ENCODE results near the gene RGS6. TPM values are rescaled to one million over a fixed set of nuclear protein-coding genes. Genes with fewer than 3 reads are reported as not detected.

Gene RGS6
- polyA plus RNA-seq, 12 donors, result 4.9 to 11.4 (median 6.0) TPM; not detected in 1

- DNase-seq, result no peak
Observed at GRCh38 chr14:72522847-72523246, 590.6 kb downstream of the RGS6 start.

DNA sequence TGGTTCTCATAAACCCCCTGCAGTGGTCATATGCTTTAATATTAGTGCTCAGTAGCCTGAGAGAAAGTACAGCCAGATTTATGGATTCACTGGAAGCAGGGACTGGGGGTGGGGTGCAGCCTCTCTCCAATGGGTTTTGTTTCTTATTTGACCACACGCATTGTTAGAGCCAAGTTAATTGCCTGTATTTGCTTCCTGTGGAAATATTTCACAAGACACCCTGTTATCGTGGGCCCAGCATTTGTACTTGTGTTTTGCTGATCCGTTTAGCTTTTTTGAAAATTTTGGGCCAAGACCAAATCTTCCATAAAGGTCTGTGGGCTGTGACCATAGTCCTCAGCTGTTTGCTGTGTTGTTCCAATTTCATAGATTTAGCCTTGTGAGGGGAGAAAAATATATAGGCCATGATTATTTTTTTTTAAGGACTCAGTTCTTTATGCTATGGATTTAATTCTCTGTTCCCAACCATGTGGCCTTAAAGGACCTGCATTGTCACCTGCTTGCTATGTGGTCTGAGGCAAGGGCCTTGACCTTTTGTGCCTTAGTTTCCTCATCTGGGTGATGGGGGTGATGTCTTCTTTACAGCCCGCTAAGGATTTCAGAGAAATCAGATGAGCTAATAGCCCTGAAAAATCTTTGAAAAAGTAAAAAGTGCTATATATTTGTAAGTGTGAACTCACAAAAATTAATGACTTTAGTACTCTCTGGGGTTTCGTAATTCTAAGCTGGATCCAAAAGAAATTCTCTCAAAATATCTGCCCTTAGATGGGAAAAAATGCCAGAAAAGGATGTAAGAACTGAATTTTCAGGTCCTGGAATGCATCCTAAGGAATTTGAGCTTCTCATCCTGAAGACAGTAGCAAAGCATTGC, 591.4 kb downstream of the RGS6 start:
- DNase-seq, result no peak

DNA sequence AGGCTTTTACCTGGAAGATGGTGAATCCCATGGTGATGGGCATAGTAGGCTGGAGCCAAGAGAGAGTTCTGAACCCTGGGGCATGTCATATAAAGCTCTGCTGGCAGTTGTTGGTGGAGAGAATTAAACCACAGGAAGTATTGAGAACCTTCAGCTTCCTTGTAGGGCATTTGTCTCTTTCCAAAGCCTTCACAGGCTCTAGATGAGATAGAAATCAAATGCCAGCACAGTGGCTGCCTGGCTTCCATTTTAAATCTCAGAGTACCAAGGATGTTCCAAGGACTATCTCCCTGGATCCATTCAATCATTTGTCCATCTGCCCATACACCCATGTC, 592.0 kb downstream of the RGS6 start:
- no peak for DNase-seq

GRCh38 chr14:72525087-72525915, 593.1 kb downstream of the RGS6 start:
- DNase-seq, result no peak

GRCh38 chr14:72527591-72527990, 595.4 kb downstream of the RGS6 start:
- no peak for DNase-seq

DNA sequence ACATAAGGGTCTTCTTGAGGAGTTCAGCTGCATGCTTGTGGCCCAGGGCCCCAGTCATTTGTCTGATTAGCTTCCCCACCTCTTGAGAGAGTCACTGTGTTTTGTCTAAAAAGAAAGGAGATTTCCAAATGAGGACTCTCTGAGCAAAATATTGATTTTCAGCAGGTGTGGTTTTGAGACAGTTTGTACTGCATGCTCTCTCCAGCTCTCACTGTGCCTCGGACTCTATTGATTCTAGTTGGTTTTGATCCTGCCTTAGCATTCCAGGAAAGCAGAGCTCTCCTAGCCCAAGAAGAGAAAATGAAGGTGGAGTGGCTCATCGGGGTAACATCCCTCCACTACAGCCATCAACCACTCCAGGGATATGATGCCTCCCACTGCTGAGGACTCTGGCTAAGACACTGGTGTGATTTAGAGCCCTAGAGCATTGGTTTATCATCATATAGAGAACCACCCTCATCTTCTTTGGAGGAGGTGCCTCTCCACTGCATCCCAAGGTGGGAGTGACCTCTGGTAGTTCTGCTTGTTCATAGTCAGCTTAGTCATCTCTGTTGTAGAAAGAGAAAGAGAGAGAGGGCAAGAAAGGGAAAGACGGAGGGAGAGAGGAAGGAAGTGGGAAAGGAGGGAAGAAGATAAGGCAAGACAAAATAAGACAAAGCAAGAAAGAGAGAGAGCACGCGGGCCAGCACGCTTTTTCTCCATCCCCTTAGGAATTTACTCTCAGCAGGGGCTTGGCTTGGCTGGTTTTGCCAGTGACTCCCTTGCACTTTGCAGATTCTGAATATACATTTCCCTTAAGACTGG, 596.0 kb downstream of the RGS6 start:
- no peak for DNase-seq

- no peak for DNase-seq
Observed at GRCh38 chr14:72528863-72529175, 596.6 kb downstream of the RGS6 start.

- DNase-seq, result no peak
Observed at GRCh38 chr14:72532686-72533454, 600.6 kb downstream of the RGS6 start.

- no peak for DNase-seq
Observed at GRCh38 chr14:72535485-72535884, 603.3 kb downstream of the RGS6 start.

GRCh38 chr14:72538387-72538786, 606.2 kb downstream of the RGS6 start:
- no peak for DNase-seq

GRCh38 chr14:72539661-72540315, 607.6 kb downstream of the RGS6 start:
- no peak for DNase-seq

DNA sequence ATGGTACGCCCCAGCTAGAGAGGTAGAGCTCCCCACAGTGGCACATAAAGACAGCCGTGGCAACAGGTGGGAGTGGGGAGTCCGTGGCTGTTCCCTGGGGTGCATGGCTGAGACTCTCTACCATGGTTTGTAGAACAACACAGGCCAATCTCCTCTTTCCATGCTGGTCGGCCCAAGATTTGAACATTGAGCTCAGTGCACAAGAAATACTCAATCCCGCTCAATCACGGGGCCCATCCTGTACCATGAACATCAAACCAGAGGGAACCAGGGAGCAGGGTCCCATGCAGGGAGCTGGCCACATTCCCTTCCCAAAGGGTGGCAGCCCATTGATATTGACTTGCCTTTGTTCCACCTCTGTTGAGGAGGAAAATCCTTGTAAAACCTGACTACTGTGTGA, 608.6 kb downstream of the RGS6 start:
- no peak for DNase-seq

GRCh38 chr14:72541546-72541945, 609.3 kb downstream of the RGS6 start:
- no peak for DNase-seq

DNA sequence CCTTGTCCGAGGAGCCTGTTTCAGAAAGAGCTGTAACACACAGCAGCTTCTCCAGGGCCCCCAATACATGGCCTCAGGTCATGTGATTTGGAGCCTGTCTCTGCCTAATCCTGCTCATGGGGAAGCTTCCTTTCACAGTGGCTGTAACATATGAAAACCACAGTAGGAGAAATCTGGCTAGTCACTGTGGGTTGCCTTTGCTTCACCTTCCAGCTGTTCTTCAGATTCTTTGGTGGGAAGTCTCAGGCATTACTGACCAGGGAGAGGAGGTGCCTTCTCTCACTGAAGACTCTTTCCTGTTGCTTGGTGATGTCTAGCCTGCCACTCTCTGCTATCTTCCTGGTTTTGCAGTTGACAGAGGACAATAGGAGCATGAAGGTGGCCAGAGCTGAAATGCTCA, 611.1 kb downstream of the RGS6 start:
- DNase-seq, result no peak

DNA sequence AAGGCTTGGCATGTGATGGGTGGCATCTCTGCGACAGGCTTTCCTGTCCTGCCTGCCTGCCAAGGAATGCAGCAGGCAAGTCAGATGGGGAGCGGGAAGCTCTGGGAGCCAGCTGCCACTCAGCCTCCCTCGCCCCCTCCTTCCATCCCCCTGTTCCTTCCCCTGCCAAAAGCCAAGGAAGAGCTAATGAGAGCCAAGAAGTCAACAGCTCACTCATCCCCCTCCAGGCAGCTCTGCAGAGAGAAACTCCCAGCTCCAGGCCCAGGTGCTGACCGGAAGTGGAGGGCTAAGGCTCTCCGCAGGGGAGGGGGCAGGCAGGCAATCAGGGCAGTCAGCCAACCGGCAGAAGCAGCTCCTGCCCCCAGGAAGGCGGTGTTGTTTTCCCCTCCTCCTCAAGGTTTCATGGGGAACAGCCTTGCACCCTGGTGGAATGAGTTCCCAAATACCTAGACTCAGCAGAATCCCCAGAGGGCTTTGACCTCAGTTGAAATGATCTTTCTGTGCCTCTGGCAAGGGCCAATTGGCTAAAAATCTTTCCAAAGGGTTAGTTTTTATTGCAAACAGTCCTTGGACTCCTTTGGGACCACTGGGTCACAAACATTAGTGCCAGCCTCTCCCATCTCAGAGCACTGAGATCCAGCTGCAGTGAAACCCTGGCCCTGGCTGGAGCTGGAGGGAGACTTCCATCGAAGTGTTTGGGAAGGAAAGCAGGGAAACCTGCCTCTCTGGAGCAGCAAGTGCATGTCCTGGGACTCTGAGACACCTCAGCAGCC, 612.6 kb downstream of the RGS6 start:
- DNase-seq, result no peak

DNA sequence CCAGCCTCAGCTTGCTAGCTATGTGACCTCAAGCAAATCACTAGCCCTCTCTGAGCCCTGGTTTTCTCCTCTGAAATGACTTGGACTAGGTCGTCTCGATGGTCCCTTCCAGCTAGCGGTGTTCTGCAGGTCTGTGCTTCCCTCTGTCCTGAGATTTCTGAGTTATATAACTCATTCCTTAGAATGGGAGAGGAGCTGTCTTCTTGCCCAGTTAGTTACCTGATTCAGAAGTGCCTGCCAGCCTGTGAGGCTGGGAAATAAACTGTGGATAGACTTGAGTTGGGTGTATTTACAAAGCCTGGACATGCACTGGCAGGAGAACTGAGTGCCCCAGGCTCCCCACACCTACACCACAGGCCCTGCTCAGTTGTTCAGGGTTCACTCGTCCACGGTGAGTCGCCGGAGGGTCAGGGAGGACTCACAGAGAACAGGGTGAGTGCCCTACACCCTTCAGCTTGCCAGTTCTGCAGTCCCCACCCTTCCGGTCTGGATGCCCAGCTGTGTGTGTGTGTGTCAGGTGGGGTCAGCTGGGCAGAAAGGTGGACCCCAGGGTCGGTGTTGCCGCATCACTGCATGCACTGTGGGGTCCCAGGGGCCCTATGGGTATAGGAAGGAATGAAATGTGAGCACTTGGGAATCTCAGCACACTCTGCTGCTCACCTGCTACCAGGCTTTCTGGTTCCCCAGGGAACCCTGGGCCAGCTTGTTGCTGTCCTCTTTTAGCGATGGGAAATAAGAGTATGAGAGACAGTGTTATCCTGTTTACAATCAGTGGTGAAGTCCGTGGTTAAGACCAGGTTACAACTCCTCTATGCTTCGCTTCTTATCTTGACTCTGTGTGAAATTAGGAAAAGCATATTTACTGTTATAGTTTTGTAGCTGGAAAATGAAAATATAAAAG, 613.4 kb downstream of the RGS6 start:
- no peak for DNase-seq

DNA sequence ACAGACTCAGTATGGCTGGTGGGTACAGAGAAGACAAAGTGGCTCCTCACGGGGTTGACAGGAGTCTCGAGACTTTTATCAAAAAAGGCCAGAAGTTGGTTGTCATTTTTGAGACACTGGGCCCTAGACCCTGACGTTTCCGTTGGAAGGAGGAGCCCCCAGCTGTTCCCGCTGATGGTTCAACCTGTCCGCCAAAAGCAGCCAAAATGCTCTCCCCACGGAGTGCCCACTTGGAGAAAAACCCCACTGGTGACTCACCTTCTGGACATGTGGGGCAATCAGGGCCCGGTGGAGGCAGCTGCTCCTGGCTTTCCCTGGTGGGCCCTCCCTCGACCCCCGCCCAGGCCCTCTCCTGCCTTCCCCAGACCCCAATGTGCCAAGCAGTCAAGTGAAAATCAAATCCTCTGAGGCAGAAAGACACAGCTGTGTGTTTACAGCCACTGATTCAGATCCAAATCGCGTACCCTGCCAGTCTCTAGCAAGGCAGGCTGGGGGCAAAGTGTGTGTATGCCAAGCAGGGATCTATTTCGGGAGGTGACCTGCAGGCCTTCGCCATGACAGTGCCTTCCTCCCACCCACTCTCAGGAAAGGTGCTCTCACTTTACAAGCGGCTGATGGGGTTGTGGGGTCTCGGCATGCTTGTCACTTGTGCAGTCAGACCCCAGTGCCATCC, 614.3 kb downstream of the RGS6 start:
- no peak for DNase-seq

GRCh38 chr14:72547999-72548398, 615.8 kb downstream of the RGS6 start:
- DNase-seq, result no peak

GRCh38 chr14:72549026-72549425, 616.8 kb downstream of the RGS6 start:
- no peak for DNase-seq
